Transverse colon (tissue), 4 donors: ENCODE measurements around the gene KRT4. TPM values are rescaled to one million over a fixed set of nuclear protein-coding genes. Genes with fewer than 3 reads are reported as not detected.

Experiments
- DNase-seq: peaks from one replicate; pipeline ENCODE4 v3.0.0-alpha.2; 2019
- H3K27ac ChIP-seq, 4 donors: fragments of 200-600 bp; sonication (generic); 2 replicates each; pipeline ENCODE4 v1.5.1; 2016 to 2018; ENCODE audit warnings: inconsistent platforms in 4 of 4
- H3K27me3 ChIP-seq: fragments of 200-600 bp; sonication (generic); 2 replicates; pipeline ENCODE4 v1.5.1; 2017; ENCODE audit warnings: inconsistent platforms
- H3K36me3 ChIP-seq, 4 donors: fragments of 200-600 bp; sonication (generic); 2 replicates each; pipeline ENCODE4 v1.5.1; 2017 to 2019; ENCODE audit warnings: inconsistent platforms in 4 of 4
- H3K4me1 ChIP-seq, 4 donors: fragments of 200-600 bp; sonication (generic); 2 replicates each; pipeline ENCODE4 v1.5.1; 2017 to 2020; ENCODE audit warnings: inconsistent platforms in 4 of 4
- H3K4me3 ChIP-seq, 4 donors: fragments of 200-600 bp; sonication (generic); 1 replicate in 1 of 4; 2 replicates in 3 of 4; pipeline versions ENCODE4 v1.5.1 to v1.6.1; 2017 to 2019; ENCODE audit warnings: inconsistent platforms in 4 of 4
- H3K9me3 ChIP-seq, 2 donors: fragments of 200-600 bp; sonication (generic); 2 replicates each; pipeline ENCODE4 v1.5.1; 2017 to 2019; ENCODE audit warnings: inconsistent platforms in 2 of 2
- CTCF ChIP-seq, 5 experiments: fragments of 200-600 bp in 3 of 5; fragments of 450-650 bp in 2 of 5; sonication (generic) in 3 of 5; IDR thresholded peaks; 1 replicate in 2 of 5; 2 replicates in 3 of 5; pipeline ENCODE4 v1.5.1; 2016 to 2017; ENCODE audit warnings: antibody characterized with exemption in 5 of 5, inconsistent platforms in 3 of 5, mild to moderate bottlenecking in 2 of 5, moderate library complexity in 1 of 5
- EP300 ChIP-seq: sonication (generic); formaldehyde crosslinking; IDR thresholded peaks from one replicate; pipeline ENCODE4 v1.6.1; 2017; ENCODE audit warnings: antibody characterized with exemption, low read depth
- POLR2A ChIP-seq: fragments of 450-650 bp; IDR thresholded peaks from one replicate; pipeline ENCODE4 v1.6.1; 2016; ENCODE audit warnings: antibody characterized with exemption, mild to moderate bottlenecking, moderate library complexity
- POLR2AphosphoS5 ChIP-seq, 3 donors: sonication (generic); formaldehyde crosslinking; IDR thresholded peaks; one replicate each; pipeline ENCODE4 v1.6.1; 2016; ENCODE audit warnings: antibody characterized with exemption in 3 of 3
- WGBS, 2 donors: methylation state at CpG; one replicate each; pipeline ENCODE4 v1.1.5; 2018; ENCODE audit warnings: low coverage in 1 of 2; 5-methylcytosine and 5-hydroxymethylcytosine counted together
- in situ Hi-C, 4 donors: fragments of 200-750 bp; cut with MboI; loops; one replicate each; pipeline versions ENCODE4 v1.15.0 to v1.15.1; 2017; ENCODE audit warnings: low sequenced_read_pairs in 3 of 4, low pct_ligation_motif_present in 1 of 4, low pct_unique_long_range_greater_than_20kb in 1 of 4
- intact Hi-C: fragments of 100-400 bp; cut with DNase I; formaldehyde crosslinking; loops from one replicate; pipeline ENCODE4 v1.15.1; 2023; ENCODE audit warnings: low total_unique reads
- total RNA-seq, 4 donors: library from RNA; depleted of rRNA; stranded (reverse); fragments of >200 nt; gene quantifications; one replicate each; pipeline ENCODE4 v1.1.0, GENCODE V29; 2016

The KRT4 gene
- total RNA-seq, 4 donors from 2014 or later: not detected

GRCh38 chr12:52790427-52791270 is 23.3 kb downstream of the KRT4 start:
- H3K27ac ChIP-seq: no peak overlapping the region
- 60 to 62% methylated on average over 3 to 19 of the region's 19 CpGs for WGBS, 2 donors
- no peaks in the 10 kb centered on the region for H3K36me3 ChIP-seq
- intact Hi-C loops: no loop called here
- no peak for TF ChIP-seq POLR2AphosphoS5 (IDR thresholded peaks at IDR 0.05)
- TF ChIP-seq POLR2A: no peak
- TF ChIP-seq CTCF (IDR thresholded peaks at IDR 0.05): no peak
- TF ChIP-seq EP300: no peak
- no peaks in the 10 kb centered on the region for H3K9me3 ChIP-seq
- in situ Hi-C loops: no loop called here
- H3K4me3 ChIP-seq: no peak overlapping the region
- peaks cover 0 to 7% (median 2%) of the 10 kb centered on the region in 4 donors for H3K4me1 ChIP-seq
- DNase-seq: no peak
- H3K27me3 ChIP-seq: peaks cover 9% of the 10 kb centered on the region

- Histone ChIP-seq H3K36me3 (no peaks in the 10 kb centered on the region), H3K27me3 (peaks cover 9% of the 10 kb centered on the region), H3K4me3 (no peak overlapping the region), H3K4me1 (peaks cover 0 to 7% (median 2%) of the 10 kb centered on the region in 4 donors), H3K9me3 (no peaks in the 10 kb centered on the region), H3K27ac (no peak overlapping the region)
- 31% methylated on average over 35 of the region's 50 CpGs; no CpG with 5 or more reads in 1 of the 2 donors for WGBS, 2 donors
- in situ Hi-C loops: no loop called here
- intact Hi-C loops: no loop called here
- DNase-seq: peak; percentile 51
- TF ChIP-seq POLR2AphosphoS5 (IDR thresholded peaks at IDR 0.05): no peak
- no peak for TF ChIP-seq EP300
Measured at GRCh38 chr12:52789637-52790426, 24.1 kb downstream of the KRT4 start.

GRCh38 chr12:52788876-52789636 is 24.9 kb downstream of the KRT4 start:
- Histone ChIP-seq H3K27me3 (peaks cover 9% of the 10 kb centered on the region), H3K4me3 (no peak overlapping the region), H3K9me3 (no peaks in the 10 kb centered on the region), H3K27ac (no peak overlapping the region), H3K36me3 (no peaks in the 10 kb centered on the region), H3K4me1 (peaks cover 0 to 7% (median 2%) of the 10 kb centered on the region in 4 donors)
- intact Hi-C loops: no loop called here
- in situ Hi-C loops: no loop called here
- TF ChIP-seq POLR2A (no peak), POLR2AphosphoS5 (IDR thresholded peaks at IDR 0.05) (no peak), EP300 (no peak), CTCF (IDR thresholded peaks at IDR 0.05) (no peak)
- DNase-seq: no peak
- WGBS, 2 donors: 92% methylated on average over 11 of the region's 11 CpGs; no CpG with 5 or more reads in 1 of the 2 donors

- no peaks in the 10 kb centered on the region for H3K36me3 ChIP-seq
- peaks cover 9% of the 10 kb centered on the region for H3K27me3 ChIP-seq
- intact Hi-C loops (no loop called here), in situ Hi-C loops (no loop called here)
- TF ChIP-seq EP300: no peak
- TF ChIP-seq POLR2A: no peak
- no peak for TF ChIP-seq CTCF (IDR thresholded peaks at IDR 0.05)
- TF ChIP-seq POLR2AphosphoS5 (IDR thresholded peaks at IDR 0.05): no peak
- no peaks in the 10 kb centered on the region for H3K9me3 ChIP-seq
- H3K4me1 ChIP-seq: peaks cover 0 to 7% (median 2%) of the 10 kb centered on the region in 4 donors
- H3K27ac ChIP-seq: no peak overlapping the region
- 71% methylated on average over 6 of the region's 6 CpGs; no CpG with 5 or more reads in 1 of the 2 donors for WGBS, 2 donors
- no peak for DNase-seq
- H3K4me3 ChIP-seq: no peak overlapping the region
Measured at GRCh38 chr12:52788192-52788875, 25.6 kb downstream of the KRT4 start.
